GM19240 (cell line): Measurements from ENCODE around the gene PI4K2B.
"Not testable (repeated sequence)": the region's sequence is repeated elsewhere in the genome, so short reads cannot be mapped to it uniquely, and the experiment has no call there.

ENCODE experiments used
- DNase-seq: peaks from one replicate; pipeline ENCODE4 v3.0.0; 2011; ENCODE audit warnings: low spot score; ENCODE audit not compliant: insufficient read length

PI4K2B gene

DNA sequence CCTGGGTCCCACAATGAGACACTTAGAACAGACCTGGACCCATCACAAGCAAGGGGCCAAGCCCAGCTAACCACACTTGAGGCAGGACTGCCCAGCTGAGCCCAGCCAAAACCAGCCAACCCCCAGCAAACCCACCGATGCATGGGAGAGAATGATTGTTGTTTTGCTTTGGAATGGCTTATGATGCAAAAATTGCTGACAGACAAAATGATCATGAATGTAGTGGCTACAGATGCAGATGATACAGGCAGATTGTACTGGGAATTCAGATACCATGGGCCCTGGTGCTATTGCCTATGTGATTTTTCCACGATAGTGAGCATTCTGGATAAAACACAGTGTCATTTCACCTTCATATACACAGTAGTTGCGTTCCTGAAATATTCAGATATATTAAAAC, 69.7 kb downstream of the PI4K2B start:
- DNase-seq, result no peak

DNA sequence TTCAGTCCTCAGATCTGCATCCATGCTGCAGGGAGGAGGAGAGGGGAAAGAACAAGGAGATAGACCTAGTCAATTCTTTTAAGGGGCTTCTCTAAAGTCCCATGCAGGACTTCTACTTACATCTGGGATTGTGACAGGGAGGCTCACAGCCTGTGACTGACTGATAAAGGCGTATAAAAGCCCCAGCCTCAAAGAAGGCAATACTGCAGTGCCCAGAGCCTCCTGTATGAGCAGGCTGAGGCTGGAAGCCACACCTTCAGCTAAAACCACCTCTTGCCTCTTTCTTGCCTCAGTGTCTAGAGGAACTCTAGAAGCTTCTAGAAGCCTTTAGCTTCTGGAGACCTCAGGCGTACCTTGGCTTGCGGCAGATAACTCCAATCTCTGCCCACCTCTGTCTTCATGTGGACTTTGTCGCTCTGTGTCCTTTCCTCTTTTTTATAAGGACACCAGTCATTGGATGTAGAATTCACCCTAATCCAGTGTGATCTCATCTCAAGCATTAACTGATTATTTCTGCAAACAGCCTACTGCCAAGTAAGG, 72.8 kb downstream of the PI4K2B start:
- no peak for DNase-seq

DNA sequence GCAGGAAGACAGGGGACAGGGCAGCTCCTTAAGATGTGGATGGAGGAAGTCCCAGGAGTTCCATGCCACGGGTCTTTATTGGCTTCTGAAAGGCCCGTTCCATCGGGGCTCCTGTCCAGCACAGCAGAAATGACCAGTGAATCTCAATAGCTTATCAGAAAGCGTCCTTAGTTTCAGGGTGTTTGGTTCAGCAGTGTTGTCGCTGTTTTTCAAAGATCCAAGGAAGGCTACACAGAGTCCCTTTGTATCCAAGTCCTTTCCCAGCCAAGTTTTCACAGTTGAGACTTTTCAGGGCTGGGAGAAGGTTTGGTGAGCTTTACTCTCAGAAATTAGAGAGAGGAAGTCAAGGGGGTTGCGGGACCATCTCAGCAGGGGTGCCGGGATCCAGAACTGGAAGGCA, 73.8 kb downstream of the PI4K2B start:
- no peak for DNase-seq

DNA sequence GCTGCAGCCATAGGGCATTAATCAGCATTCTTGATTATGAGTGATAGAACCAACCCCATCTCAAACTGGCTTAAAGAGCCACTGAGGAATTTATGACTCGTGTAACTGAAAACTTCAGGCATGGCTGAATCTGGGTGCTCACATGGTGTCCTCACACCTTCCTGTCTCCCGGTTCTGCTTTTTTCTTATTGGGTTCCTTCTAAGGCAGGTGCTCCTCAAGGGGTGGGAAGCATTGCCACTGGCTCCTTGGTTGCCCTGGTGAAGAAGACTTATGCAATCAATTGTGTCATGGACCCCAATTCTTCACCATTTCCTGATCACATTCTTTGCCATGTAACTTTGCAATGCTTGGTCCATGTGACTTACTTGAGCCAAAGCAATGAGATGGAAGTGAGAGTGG, 74.5 kb downstream of the PI4K2B start:
- no peak for DNase-seq

DNA sequence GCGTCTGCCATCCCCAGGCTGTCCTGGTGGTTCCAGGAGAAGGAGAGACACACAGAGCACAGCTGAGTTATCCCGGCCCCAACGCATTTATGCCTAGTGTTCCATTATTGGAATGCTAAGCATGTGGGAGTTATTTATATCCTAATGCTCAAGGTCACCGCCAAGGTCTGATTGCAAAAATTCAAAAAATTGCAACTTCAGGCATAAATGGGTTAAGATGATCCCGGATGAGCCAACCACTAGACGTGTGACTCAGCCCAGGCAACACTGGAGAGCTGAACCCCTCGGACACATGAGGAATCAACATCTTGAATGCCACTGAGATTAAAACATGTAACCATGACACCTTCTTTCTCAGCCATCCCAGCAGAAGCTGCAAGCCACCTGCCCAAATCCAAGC, 74.9 kb downstream of the PI4K2B start:
- DNase-seq, result no peak

DNA sequence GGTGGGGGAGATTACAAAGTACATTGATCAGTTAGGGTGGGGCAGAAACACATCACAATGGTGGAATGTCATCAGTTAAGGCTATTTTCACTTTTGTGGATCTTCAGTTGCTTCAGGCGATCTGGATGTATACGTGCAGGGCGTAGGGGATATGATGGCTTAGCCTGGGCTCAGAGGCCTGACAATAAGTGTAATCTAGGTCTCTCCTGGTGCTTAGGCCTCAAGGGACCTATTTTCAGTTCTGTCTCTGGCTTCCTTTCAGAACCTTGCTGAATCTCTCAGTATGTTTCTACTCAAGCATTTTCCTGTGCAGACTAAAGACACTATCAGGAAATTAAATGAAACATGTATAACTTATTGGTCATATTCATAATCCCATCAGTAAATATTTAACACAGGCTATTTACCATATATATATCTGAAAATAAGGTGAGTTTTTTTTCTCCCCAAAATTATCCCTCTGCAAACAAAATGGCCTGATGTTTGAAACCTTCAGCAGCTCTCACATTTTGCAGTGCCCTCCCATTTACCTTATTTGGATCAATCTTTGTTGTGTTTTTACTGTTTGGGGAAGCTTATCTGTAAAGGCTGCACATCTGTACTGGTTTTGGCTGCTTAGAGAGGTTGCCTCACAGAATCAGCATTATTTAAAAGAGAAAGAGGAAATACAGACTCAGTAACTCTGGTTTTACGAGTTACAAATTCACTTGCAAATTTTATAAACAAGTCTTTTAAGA, 76.4 kb downstream of the PI4K2B start:
- DNase-seq, result no peak

DNA sequence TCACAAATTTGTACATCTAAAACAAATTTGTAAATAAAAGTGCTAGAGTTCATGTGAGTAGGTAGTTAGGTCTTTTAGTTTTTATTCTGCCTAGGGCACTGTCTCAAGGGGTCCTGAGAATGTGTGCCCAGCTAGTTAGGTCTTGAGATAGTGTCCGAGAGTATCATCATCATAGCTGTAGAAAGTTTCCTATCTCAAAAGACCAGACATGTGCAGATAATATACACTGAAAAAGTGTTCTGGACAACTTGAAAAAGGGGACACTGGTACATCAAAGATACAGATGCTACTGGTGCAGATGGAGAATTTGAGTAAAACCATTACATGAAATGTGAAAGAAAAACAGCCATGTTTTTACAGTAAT, 77.0 kb downstream of the PI4K2B start:
- no peak for DNase-seq

DNA sequence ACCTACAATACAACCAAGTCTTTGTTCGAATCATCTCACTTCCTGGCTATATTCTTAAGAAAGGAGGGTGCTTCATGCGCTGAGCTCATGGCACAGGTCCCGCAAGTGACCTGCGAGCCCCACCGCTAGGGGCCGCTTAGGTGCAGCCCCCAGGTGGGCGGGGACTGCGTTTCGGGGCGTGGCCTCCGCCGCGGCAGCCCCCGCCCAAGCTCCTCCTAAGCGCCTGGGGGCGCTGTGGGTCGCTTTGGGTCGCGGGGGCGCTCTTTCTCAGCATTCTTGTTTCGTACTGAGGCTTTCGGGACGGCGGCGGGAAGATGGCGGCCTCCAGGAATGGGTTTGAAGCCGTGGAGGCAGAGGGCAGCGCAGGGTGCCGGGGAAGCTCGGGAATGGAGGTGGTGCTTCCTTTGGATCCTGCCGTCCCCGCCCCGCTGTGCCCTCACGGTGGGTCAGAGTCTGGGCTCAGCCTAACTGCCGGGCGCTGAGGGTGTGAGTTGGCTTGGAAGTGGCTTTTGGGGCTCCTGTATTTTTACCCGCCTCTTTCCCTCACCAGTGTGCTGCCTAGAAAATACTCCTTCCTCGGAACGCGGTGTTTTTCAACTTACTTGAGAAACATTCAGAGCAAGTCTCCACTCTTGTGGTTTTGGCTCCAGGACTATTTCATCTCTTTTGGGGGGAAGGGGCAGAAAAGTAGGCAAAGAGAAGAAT, 78.8 kb downstream of the PI4K2B start, which contains the start of gene ZCCHC4:
Gene ZCCHC4, plus strand, starts transcription at position 279 of the 705 bp plus-strand sequence. Its CDS starts 36 bp downstream, at position 315.
- DNase-seq, result peak; percentile 34

DNA sequence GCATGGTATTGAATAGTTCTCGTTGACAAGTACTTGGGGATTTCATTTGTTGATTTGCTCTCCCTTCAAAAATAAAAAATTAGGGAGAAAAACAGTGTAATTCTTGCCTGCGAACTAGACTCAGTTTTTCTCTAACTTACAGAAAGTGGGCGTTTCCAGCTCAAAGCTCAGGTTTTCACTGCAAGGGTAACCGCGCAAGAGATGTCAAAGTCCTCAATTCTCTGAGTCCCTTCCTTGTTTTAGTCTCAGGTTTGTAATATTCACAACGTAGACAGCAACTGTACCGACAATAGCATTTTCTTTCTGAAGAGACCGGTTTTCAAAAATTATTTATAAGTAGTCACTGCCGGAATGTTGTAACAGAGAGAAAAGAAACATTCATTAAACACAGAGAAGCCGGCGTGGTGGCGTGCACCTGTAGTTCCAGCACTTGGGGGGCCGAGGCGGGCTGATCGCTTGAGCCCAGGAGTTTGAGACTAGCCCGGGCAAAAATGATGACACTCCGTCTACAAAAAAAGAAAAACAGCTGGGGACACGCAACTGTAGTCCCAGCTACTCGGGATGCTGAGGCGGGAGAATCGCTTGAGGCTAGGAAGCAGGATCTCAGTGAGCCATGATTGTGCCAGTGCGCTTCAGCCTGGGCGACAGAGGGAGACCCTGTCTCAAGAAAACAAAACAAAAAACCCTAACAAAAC, 79.5 kb downstream of the PI4K2B start:
- DNase-seq, result no peak

DNA sequence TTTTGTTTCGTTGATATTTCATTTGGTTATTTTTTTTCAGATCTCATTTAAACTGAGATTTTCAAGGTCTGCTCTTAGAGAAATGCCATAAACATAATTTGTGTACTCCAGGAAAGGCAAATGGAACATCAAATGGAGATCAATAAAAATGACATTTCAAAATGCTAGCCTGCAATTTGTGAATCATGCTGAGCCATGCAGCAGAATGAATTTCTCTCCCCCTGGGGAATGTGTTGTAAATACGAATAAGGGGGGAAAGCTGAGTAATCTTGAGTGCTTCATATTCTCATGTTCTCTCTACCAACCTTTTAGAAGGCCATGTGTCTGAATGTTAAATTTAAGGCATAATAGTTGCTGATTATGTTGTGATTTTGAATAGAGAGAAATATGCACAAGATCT, 86.5 kb downstream of the PI4K2B start:
- DNase-seq, result no peak

DNA sequence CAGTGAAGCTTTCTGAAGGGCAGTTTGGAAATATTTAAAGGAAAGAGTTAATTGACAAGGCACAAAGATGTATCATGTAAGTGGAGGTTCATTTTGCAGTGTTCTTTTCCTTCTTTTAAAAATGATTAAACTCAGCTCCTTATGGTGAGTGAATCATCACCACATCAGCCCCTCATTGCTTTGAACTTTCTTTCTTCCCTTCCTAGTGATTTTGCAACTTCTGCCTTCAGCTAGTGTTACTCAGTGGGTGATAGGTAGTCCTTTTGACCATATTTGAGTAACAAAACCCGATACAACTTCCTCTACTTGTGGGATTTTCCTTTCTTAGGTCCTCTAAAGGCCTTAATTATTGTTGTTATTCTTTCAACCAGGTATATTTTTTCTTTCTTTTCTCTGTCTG, 86.9 kb downstream of the PI4K2B start:
- no peak for DNase-seq

DNA sequence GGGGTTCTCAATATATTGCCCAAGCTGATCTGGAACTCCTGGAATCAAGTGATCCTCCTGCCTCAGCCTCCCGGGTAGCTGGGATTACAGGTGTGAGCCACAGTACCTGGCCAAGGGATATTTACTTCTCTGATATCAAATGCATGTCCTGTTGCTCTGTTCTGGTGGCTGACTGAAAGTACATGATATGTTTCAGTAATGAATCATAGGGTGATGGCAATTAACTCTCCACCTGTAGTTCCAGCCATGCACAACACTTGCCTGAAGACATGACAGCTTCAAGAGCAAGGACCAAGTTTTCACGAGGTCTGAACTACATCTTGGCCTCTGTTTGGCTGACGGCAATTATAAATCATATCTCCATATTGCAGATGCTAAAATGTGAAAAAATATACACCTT, 87.9 kb downstream of the PI4K2B start:
- no peak for DNase-seq

DNA sequence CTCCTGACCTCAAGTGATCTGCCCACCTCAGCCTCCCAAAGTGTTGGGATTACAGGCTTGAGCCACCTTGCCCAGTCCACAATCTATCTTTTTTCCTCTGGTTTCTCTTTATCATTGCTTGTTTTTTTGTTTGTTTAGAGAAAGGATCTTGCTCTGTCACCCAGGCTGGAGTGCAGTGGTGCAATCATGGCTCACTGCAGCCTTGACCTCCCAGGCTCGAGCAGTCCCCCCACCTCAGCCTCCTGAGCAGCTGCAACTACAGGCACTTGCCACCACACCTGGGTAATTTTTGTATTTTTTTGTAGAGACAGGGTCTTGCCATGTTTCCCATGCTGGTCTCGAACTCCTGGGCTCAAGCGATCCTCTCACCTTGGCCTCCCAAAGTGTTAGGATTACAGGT, 94.6 kb downstream of the PI4K2B start:
- DNase-seq, result not testable (repeated sequence)
